Natural killer cell (primary cell): ENCODE data around the gene PDE11A. TPM values are rescaled to one million over a fixed set of nuclear protein-coding genes. Genes with fewer than 3 reads are reported as not detected.

Source experiments
- ATAC-seq, 3 donors: fragments of 150-1000 bp in 2 of 3; fragments of 200-7000 bp in 1 of 3; cut with Tn5 transposase; 1 replicate in 1 of 3; 2 replicates in 2 of 3; pipeline ENCODE4 v1.10.0; 2021; ENCODE audit warnings: mild to moderate bottlenecking in 2 of 3, moderate library complexity in 2 of 3
- DNase-seq, 2 donors: peaks; one replicate each; pipeline versions ENCODE4 v3.0.0 to v3.0.0-alpha.2; 2013 to 2021; ENCODE audit warnings: mixed read lengths in 1 of 2
- H3K27ac ChIP-seq: one replicate; pipeline ENCODE4 v1.5.1; 2013; ENCODE audit warnings: mild to moderate bottlenecking, low read length
- H3K27me3 ChIP-seq: one replicate; pipeline ENCODE4 v1.6.1; 2013; ENCODE audit warnings: low read length; ENCODE audit not compliant: control insufficient read depth, insufficient read depth
- H3K36me3 ChIP-seq: one replicate; pipeline ENCODE4 v1.6.1; 2013; ENCODE audit warnings: low read length; ENCODE audit not compliant: control insufficient read depth, insufficient read depth
- H3K4me1 ChIP-seq: one replicate; pipeline ENCODE4 v1.6.1; 2013; ENCODE audit warnings: low read length; ENCODE audit not compliant: control insufficient read depth, insufficient read depth
- H3K4me3 ChIP-seq: one replicate; pipeline ENCODE4 v1.5.1; 2013; ENCODE audit warnings: low read length
- H3K9me3 ChIP-seq: one replicate; pipeline ENCODE4 v1.6.1; 2013; ENCODE audit warnings: low read length; ENCODE audit not compliant: control insufficient read depth, insufficient read depth
- H3K27ac Mint-ChIP-seq, 2 donors: one replicate each; pipeline ENCODE4 v1.8.0; 2022; ENCODE audit warnings: mild to moderate bottlenecking in 2 of 2, mixed read lengths in 2 of 2, moderate library complexity in 1 of 2
- H3K27me3 Mint-ChIP-seq, 2 donors: one replicate each; pipeline ENCODE4 v1.8.0; 2022; ENCODE audit warnings: low read depth in 2 of 2, mixed read lengths in 2 of 2
- H3K36me3 Mint-ChIP-seq: one replicate; pipeline ENCODE4 v1.8.0; 2022; ENCODE audit warnings: mixed read lengths
- H3K4me1 Mint-ChIP-seq, 2 donors: one replicate each; pipeline ENCODE4 v1.8.0; 2022; ENCODE audit warnings: mixed read lengths in 2 of 2
- H3K4me3 Mint-ChIP-seq: one replicate; pipeline ENCODE4 v1.8.0; 2022; ENCODE audit warnings: mild to moderate bottlenecking, moderate library complexity, mixed read lengths
- H3K9me3 Mint-ChIP-seq, 2 donors: one replicate each; pipeline ENCODE4 v1.8.0; 2022; ENCODE audit warnings: mixed read lengths in 2 of 2
- CTCF ChIP-seq: fragments of 200-600 bp; IDR thresholded peaks from one replicate; pipeline ENCODE4 v1.8.0; 2022; ENCODE audit warnings: antibody characterized with exemption
- WGBS: methylation state at CpG from one replicate; pipeline ENCODE4 v1.1.7; 2013; ENCODE audit warnings: missing lambda C conversion rate; ENCODE audit not compliant: insufficient coverage; 5-methylcytosine and 5-hydroxymethylcytosine counted together
- intact Hi-C: fragments of 100-400 bp; cut with micrococcal nuclease; formaldehyde crosslinking; loops from one replicate; pipeline ENCODE4 v1.14.2; 2022
- total RNA-seq, 4 donors: library from RNA; stranded (reverse); fragments of 120-200 nt in 1 of 4; gene quantifications; one replicate each; pipeline versions ENCODE4 v1.2.3 to v1.2.4, GENCODE V29; 2013 to 2022

Gene PDE11A
- total RNA-seq, 3 donors from 2014 or later (not counting 1 experiment from before 2014, with no cell fraction given) = not detected

- Histone ChIP-seq H3K4me1 (no peaks in the 10 kb centered on the region), H3K27ac (no peak overlapping the region), H3K36me3 (no peaks in the 10 kb centered on the region), H3K9me3 (no peaks in the 10 kb centered on the region), H3K4me3 (no peak overlapping the region), H3K27me3 (no peaks in the 10 kb centered on the region)
- Mint-ChIP-seq H3K4me1 (no peaks in the 10 kb centered on the region), H3K36me3 (no peaks in the 10 kb centered on the region), H3K27ac (no peak overlapping the region), H3K9me3 (no peaks in the 10 kb centered on the region), H3K27me3 (peaks cover 11 to 24% of the 10 kb centered on the region in 2 donors), H3K4me3 (no peak overlapping the region)
- WGBS = 50% methylated on average over 1 of the region's 2 CpGs
- DNase-seq = no peak
- no peak for ATAC-seq
- no peak for TF ChIP-seq CTCF
- intact Hi-C loops = no loop called here
These were observed 497.2 kb downstream of the PDE11A start for GRCh38 chr2:177575358-177575757.

GRCh38 chr2:177574356-177574755 is 498.2 kb downstream of the PDE11A start:
- Histone ChIP-seq H3K4me1 (no peaks in the 10 kb centered on the region), H3K4me3 (no peak overlapping the region), H3K27ac (no peak overlapping the region), H3K27me3 (no peaks in the 10 kb centered on the region), H3K36me3 (no peaks in the 10 kb centered on the region), H3K9me3 (no peaks in the 10 kb centered on the region)
- Mint-ChIP-seq H3K27me3 (peaks cover 11 to 32% of the 10 kb centered on the region in 2 donors), H3K9me3 (no peaks in the 10 kb centered on the region), H3K4me1 (no peaks in the 10 kb centered on the region), H3K4me3 (no peak overlapping the region), H3K36me3 (no peaks in the 10 kb centered on the region), H3K27ac (no peak overlapping the region)
- no peak for ATAC-seq
- TF ChIP-seq CTCF = no peak
- WGBS = 94% methylated on average over 7 of the region's 7 CpGs
- intact Hi-C loops = no loop called here
- no peak for DNase-seq

Other genes starting within 250 kb of the PDE11A start
- gene RBM45, start 39.7 kb upstream of the PDE11A start, total RNA-seq = 10 to 100 TPM in 1 of 3 donors, 1 to 10 TPM in 2; 7.8 to 10.9 (median 9.1) TPM
- not detected for gene OSBPL6, start 121.7 kb upstream of the PDE11A start, total RNA-seq